ENCODE data around the gene UST. TPM values are rescaled to one million over a fixed set of nuclear protein-coding genes. Genes with fewer than 3 reads are reported as not detected.

The UST gene
- total RNA-seq, 3 donors from 2014 or later, result 1.3 to 2.2 (median 1.6) TPM

DNA sequence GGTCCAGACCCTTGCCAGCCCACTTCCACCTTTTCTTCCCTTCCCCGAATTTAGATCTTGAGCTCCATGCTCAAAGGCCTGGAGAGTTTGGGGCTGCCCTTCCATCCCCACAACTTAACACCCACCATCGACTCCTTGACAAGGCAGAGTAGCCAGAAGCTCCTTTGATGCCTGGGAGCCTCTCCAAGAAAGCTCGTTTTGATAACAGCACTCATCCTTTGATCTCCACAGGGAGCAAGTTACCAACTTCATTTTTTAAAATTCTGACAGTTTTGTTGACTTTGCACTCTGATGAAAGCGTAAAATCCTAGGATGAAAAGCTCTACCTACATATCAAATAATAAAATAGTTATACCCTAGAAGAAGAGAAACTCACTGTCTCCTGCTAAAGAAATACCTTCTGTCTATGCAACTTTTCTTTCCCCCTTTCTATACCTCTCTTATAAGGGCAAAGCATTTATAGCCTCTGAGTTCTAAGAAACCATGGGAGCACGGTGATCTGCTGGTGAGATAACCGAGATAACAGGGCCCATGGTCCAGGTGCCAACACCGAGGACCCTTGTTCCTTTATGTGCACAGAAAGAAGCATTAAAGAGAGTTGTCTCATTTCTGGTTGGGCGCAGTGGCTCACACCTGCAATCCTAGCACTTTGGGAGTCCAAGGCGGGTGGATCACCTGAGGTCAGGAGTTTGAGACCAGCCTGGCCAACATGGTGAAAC is 134.9 kb downstream of the UST start:
- peaks cover 3% of the 10 kb centered on the region for H3K4me1 Mint-ChIP-seq (ENCODE audit: low read depth)
- H3K27me3 Mint-ChIP-seq (ENCODE audit: low read depth), result no peaks in the 10 kb centered on the region
- ATAC-seq (no peak), DNase-seq (no peak)
- no peaks in the 10 kb centered on the region for H3K9me3 Mint-ChIP-seq
- H3K36me3 Mint-ChIP-seq (ENCODE audit: insufficient read depth), result no peaks in the 10 kb centered on the region
- no peak overlapping the region for H3K4me3 Mint-ChIP-seq

DNA sequence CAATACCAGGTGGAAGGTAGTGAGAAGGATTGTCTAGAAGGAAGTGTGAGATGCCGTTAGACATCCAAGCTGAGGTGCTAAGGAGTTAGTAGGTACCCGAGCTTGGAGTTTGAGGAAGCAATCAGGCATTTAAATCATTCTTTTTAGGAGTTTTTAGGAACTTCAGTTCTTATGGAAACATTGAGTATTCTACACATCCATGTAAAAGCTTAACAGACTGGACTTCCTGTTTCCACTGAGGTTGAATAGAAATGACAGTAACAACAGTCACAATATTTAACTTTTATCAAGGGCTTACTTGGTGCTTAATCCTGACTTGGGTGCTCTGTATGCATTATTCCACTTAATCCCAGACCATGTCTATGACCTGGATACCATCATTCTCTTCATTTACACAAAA is 136.4 kb downstream of the UST start:
- peaks cover 3% of the 10 kb centered on the region for H3K4me1 Mint-ChIP-seq (ENCODE audit: low read depth)
- ATAC-seq (no peak), DNase-seq (no peak)
- no peaks in the 10 kb centered on the region for H3K27me3 Mint-ChIP-seq (ENCODE audit: low read depth)
- no peak overlapping the region for H3K4me3 Mint-ChIP-seq
- H3K36me3 Mint-ChIP-seq (ENCODE audit: insufficient read depth), result peaks cover 3% of the 10 kb centered on the region
- H3K9me3 Mint-ChIP-seq, result no peaks in the 10 kb centered on the region

DNA sequence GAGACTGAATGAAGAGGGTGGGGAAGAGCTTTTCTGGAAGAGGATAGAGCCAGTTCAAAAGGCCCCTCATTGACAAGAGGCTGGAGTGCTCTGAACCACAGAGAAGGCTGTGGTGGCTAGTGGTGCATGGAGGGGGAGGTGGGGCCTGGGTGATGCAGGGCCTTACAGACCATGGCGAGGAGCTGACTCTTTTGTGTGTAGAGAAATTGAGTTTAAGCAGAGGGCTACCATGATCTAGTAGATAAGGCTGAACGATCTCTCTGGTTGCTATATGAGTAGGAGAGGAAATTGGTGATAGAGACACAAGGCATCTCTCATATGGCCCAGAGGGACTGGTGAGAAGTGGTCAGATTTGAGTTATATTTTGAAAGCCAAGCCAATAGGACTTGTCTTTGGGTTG is 137.6 kb downstream of the UST start:
- DNase-seq (no peak), ATAC-seq (peak in 1 of 2 donors; percentile 25)
- H3K4me3 Mint-ChIP-seq, result no peak overlapping the region
- H3K27me3 Mint-ChIP-seq (ENCODE audit: low read depth), result no peaks in the 10 kb centered on the region
- H3K36me3 Mint-ChIP-seq (ENCODE audit: insufficient read depth), result peaks cover 3% of the 10 kb centered on the region
- H3K4me1 Mint-ChIP-seq (ENCODE audit: low read depth), result peaks cover 3% of the 10 kb centered on the region
- H3K9me3 Mint-ChIP-seq, result no peaks in the 10 kb centered on the region

DNA sequence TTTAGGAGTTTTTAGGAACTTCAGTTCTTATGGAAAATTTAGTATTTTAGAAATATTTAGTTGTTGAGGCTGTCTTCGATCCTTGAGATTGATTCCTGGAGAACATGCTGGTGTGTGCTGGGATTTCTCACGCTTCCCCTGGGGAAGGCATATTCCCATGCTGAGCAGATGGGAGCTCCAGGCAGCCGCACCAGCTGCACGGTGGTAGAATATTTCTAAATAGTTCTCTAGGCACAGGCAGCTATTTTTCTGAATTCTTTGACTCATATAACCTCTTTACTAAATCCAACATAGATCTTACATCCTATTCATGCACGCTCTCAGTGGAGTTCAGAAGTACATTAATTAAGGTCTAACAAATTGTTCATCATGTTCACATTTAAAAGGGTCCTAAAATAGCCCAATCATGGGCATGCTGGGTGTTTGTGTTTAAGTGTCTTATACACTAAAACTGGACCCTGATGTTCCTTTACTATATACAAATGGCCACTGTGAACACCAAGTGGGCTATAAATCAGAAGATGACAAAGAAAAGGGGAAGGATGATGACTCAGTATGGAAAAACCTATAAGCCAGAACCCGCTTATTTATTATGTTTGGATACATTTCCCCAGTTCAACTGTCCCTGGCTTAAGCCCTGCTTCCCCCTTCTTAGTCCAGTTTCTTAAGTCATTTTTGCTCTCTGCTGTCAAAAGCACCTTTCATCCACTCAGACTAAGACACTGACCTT is 138.5 kb downstream of the UST start:
- no peak for DNase-seq
- Mint-ChIP-seq H3K27me3 (ENCODE audit: low read depth) (no peaks in the 10 kb centered on the region), H3K36me3 (ENCODE audit: insufficient read depth) (peaks cover 3% of the 10 kb centered on the region), H3K9me3 (no peaks in the 10 kb centered on the region), H3K4me1 (ENCODE audit: low read depth) (peaks cover 3% of the 10 kb centered on the region), H3K4me3 (no peak overlapping the region)
- no peak for ATAC-seq

DNA sequence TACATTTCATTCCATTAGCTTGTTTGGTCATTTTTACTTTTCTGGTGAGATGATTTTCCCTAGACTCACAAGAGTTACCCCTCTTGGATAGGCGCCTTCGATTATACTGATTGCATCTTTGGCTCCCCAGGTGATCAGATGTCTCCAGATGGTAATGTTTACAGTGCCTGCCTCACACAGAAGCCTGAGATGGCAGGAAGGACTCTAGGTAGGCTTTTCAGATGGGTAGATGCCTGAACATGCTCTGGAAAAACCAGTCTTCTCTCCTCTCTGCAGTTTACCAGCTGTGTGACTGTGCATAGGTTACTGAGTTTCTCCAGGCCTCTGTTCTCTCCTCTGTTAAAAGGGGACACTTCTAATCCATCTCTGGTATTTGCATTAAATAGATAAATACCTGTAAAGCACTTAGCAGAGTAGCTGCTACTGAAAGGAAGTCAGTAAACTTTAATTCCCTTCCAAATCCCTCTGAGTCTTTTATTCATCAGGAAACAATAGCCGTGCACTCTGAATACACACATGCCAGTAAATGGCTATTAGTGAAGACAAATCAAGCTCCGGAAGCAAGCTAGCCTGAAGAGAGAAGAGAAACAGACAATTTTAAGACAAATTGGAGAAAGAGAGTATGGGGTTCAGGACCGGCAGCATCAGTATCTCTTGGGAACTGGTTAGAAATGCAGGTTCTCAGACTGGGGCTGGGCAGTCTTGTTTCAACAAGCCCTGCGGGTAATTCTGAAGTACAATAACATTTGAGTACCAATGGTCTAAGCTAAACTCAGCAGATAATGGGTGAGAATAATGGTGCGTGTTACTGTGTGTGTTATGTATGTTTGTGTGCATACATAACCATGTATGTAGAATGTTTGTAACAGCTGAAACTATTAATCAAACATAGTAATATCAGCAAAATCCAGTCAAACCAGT is 139.4 kb downstream of the UST start:
- H3K4me1 Mint-ChIP-seq (ENCODE audit: low read depth), result peaks cover 3% of the 10 kb centered on the region
- no peaks in the 10 kb centered on the region for H3K9me3 Mint-ChIP-seq
- DNase-seq, result no peak
- no peak for ATAC-seq
- H3K27me3 Mint-ChIP-seq (ENCODE audit: low read depth), result no peaks in the 10 kb centered on the region
- H3K36me3 Mint-ChIP-seq (ENCODE audit: insufficient read depth), result peaks cover 5% of the 10 kb centered on the region
- no peak overlapping the region for H3K4me3 Mint-ChIP-seq

DNA sequence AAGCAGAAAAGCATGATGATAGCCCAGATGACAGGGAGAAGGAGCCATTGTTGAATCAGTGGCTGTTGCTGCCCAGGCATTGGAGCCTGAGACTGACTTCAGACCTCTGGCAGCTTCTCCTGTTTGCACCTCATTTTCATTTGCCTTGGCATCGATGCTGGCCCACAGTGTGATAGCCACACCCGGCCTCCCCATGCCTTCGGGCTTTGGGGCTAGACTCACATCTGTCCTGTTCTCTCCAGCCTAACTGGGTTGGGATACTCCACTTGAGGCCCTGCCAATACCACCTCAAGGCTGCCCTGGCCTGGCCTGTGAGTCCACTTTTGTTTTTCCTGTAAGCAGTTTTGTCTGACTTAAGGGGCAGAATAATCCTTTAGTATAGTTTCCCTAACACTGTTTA is 140.4 kb downstream of the UST start:
- ATAC-seq (no peak), DNase-seq (no peak)
- peaks cover 5% of the 10 kb centered on the region for H3K36me3 Mint-ChIP-seq (ENCODE audit: insufficient read depth)
- H3K4me1 Mint-ChIP-seq (ENCODE audit: low read depth), result peaks cover 6% of the 10 kb centered on the region
- H3K4me3 Mint-ChIP-seq, result no peak overlapping the region
- no peaks in the 10 kb centered on the region for H3K9me3 Mint-ChIP-seq
- no peaks in the 10 kb centered on the region for H3K27me3 Mint-ChIP-seq (ENCODE audit: low read depth)

DNA sequence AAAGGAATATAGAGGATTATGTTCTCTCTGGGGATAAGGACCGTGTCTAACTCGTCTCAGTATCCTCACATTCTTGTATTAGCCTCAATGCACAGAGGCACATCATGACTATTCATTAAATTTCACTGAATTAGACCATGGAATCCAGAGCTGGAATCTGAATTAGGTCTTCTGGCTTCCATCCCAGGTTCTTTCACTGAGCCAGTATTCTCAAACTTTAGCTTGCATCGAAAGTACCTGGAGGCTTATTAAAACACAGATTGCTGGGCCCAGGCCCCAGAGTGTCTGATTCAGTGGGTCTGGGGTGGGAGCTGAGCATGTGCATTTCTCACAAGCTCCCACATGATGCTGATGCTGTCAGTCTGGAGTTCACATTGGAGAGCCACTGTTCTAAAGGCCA is 142.0 kb downstream of the UST start:
- Mint-ChIP-seq H3K36me3 (ENCODE audit: insufficient read depth) (peaks cover 5% of the 10 kb centered on the region), H3K4me3 (no peak overlapping the region), H3K27me3 (ENCODE audit: low read depth) (no peaks in the 10 kb centered on the region), H3K9me3 (no peaks in the 10 kb centered on the region), H3K4me1 (ENCODE audit: low read depth) (peaks cover 4% of the 10 kb centered on the region)
- ATAC-seq (no peak), DNase-seq (no peak)

DNA sequence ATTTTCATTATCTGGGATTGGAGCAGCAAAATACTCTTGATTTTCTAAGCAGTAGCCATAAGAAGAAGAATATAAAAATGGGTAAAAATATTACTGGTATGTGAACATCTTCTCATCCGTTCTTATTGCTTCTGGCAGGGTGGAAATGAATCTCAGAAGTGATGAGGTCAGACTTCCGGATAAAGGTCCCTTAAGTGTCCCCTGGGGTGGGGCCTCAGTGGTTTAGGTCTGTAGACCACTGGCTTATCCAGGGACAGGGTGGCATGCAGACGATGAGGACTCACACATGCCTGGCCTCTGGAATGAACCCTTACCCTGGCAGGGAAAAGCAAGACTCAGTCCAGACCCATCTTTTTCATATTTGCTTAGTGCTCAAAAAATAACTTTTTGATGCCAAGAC is 143.3 kb downstream of the UST start:
- no peaks in the 10 kb centered on the region for H3K27me3 Mint-ChIP-seq (ENCODE audit: low read depth)
- H3K36me3 Mint-ChIP-seq (ENCODE audit: insufficient read depth), result peaks cover 5% of the 10 kb centered on the region
- peaks cover 4% of the 10 kb centered on the region for H3K4me1 Mint-ChIP-seq (ENCODE audit: low read depth)
- ATAC-seq, result no peak
- H3K9me3 Mint-ChIP-seq, result no peaks in the 10 kb centered on the region
- no peak for DNase-seq
- no peak overlapping the region for H3K4me3 Mint-ChIP-seq

DNA sequence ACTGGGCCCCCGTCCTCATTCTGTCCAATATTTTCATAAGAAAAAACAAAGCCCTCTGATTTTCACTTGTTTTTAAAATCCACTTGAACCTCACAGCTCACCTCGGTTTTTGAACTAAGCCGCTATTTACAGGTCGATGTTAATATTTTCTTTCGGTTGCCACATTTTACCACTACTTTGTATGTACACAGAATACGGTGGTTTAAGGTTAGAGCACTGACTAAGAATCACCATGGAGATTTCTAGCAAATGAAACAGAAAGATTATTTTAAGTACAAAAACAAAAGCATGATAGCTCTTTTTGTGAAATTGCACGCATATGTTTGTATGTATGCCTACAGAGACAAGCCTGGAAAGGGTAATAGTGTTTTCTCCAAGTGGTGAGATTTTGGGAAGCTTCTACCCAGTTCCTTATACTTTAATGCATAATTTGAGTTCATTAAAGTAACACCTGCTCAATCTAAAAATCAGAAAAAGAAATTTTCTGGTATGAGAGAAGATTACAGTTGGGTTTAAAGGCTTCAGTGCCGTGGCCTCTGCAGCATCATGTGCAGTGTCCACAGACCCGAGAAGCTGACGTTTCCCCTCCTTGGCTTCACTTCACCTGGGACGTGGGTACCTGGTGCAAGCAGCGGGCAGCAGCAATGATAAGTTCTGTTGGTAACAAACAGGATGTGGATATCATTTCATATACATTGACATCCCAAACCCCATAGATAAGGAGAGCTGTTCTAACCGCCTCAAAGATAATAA is 144.0 kb downstream of the UST start:
- DNase-seq (no peak), ATAC-seq (no peak)
- no peaks in the 10 kb centered on the region for H3K9me3 Mint-ChIP-seq
- no peaks in the 10 kb centered on the region for H3K27me3 Mint-ChIP-seq (ENCODE audit: low read depth)
- H3K36me3 Mint-ChIP-seq (ENCODE audit: insufficient read depth), result peaks cover 5% of the 10 kb centered on the region
- peaks cover 4% of the 10 kb centered on the region for H3K4me1 Mint-ChIP-seq (ENCODE audit: low read depth)
- no peak overlapping the region for H3K4me3 Mint-ChIP-seq

DNA sequence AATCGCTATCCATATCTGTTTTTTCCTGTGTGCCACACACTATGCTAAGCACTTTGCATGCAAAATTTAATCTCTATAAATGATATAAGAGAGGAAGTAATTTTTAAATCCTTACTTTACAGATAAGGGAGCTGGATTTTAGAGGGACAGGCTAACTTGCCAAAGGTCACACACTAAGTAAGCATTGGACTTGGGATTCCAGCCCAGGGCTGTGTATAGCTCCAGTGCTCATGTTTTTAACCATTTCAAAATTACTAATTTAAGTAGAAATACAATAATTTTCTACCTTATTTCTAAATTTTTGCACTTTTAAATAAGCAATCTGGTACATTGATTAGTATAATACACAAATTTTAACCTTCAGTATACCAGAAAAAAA is 144.6 kb downstream of the UST start:
- ATAC-seq, result no peak

DNA sequence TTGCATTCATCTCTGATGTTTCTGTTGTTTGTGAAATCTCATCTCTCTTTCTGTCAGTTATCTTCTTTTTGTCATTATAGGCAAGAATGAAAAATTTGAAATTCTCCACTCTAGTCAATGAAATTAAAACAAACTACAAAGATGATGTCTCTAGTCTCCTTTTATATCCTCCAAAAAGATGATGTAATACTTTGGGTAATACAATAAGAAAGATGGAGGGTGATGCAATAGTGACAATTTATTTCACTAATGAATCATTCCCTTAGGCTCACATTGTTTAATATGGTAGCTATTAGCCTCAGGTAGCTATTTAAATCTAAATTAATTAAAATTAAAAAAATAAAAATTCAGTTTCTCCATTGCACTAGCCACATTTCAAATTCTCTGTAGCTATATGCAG is 145.4 kb downstream of the UST start:
- Mint-ChIP-seq H3K4me3 (no peak overlapping the region), H3K9me3 (no peaks in the 10 kb centered on the region), H3K27me3 (ENCODE audit: low read depth) (no peaks in the 10 kb centered on the region), H3K36me3 (ENCODE audit: insufficient read depth) (peaks cover 5% of the 10 kb centered on the region), H3K4me1 (ENCODE audit: low read depth) (peaks cover 4% of the 10 kb centered on the region)
- ATAC-seq (no peak), DNase-seq (no peak)

More for the DNA sequence above, 144.6 kb downstream of the UST start:
- DNase-seq, result no peak
- Mint-ChIP-seq H3K4me1 (ENCODE audit: low read depth) (peaks cover 4% of the 10 kb centered on the region), H3K27me3 (ENCODE audit: low read depth) (no peaks in the 10 kb centered on the region), H3K4me3 (no peak overlapping the region), H3K9me3 (no peaks in the 10 kb centered on the region), H3K36me3 (ENCODE audit: insufficient read depth) (peaks cover 5% of the 10 kb centered on the region)

DNA sequence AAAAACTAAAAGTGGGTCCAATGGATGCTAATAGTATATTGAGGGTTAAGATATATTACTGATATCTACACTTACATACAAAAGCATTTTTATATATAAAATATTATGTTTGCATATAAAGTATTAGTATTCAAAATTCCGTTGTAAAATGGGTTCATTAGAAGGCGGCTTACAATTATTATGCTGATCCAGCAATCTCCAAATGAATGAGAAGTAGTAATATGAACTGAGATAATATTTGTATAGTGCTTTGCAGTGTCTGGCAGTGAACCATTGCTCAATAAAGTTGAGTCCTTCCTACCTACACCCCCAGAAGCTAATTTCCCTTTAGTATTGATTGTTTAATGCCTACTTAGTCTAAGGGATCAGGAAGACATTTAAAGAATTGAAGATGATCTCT is 146.2 kb downstream of the UST start:
- Mint-ChIP-seq H3K27me3 (ENCODE audit: low read depth) (no peaks in the 10 kb centered on the region), H3K36me3 (ENCODE audit: insufficient read depth) (peaks cover 3% of the 10 kb centered on the region), H3K4me3 (no peak overlapping the region), H3K9me3 (no peaks in the 10 kb centered on the region), H3K4me1 (ENCODE audit: low read depth) (peaks cover 4% of the 10 kb centered on the region)
- no peak for DNase-seq
- ATAC-seq, result no peak

DNA sequence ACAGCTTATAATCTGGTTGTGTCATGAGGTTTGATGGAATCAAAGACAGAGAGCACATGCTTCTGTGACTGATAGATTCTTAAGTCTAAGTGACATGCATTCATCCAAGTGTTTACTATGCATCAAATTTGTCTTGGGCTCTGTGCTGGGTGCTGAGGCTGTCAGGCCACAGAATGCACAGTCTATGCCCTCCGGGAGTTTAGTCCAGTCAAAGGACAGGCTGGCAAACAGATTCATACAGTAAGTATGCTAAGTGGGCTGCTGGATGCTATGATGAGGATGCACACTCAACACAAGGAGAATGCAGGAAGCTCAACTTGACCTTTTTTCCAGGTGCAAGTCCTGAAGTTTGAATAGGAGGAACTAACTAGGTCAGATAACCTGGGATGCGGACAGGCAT is 146.7 kb downstream of the UST start:
- Mint-ChIP-seq H3K9me3 (no peaks in the 10 kb centered on the region), H3K4me1 (ENCODE audit: low read depth) (peaks cover 4% of the 10 kb centered on the region), H3K27me3 (ENCODE audit: low read depth) (no peaks in the 10 kb centered on the region), H3K36me3 (ENCODE audit: insufficient read depth) (peaks cover 2% of the 10 kb centered on the region), H3K4me3 (no peak overlapping the region)
- ATAC-seq (no peak), DNase-seq (no peak)
